Upper lobe of left lung (tissue), 6 donors: ENCODE data around the gene CRYBG1. TPM values are rescaled to one million over a fixed set of nuclear protein-coding genes. Genes with fewer than 3 reads are reported as not detected.

Source experiments
- ATAC-seq, 2 donors: fragments of 200-7000 bp; cut with Tn5 transposase; one replicate each; pipeline ENCODE4 v1.9.1; 2022; ENCODE audit warnings: mild to moderate bottlenecking in 2 of 2, moderate library complexity in 2 of 2; ENCODE audit not compliant: low FRiP score in 2 of 2
- DNase-seq, 2 donors: peaks; one replicate each; pipeline ENCODE4 v3.0.0-alpha.2; 2019 to 2020
- H3K27ac ChIP-seq, 4 donors: fragments of 200-600 bp; sonication (generic); one replicate each; pipeline ENCODE4 v1.5.1; 2016 to 2019
- H3K27me3 ChIP-seq, 4 donors: fragments of 200-600 bp; sonication (generic); one replicate each; pipeline ENCODE4 v1.5.1; 2017 to 2019
- H3K36me3 ChIP-seq, 4 donors: fragments of 200-600 bp; sonication (generic); one replicate each; pipeline ENCODE4 v1.5.1; 2016 to 2019
- H3K4me1 ChIP-seq, 4 donors: fragments of 200-600 bp; sonication (generic); one replicate each; pipeline ENCODE4 v1.5.1; 2018 to 2019
- H3K4me3 ChIP-seq, 4 donors: fragments of 200-600 bp; sonication (generic); one replicate each; pipeline ENCODE4 v1.5.1; 2017 to 2019; ENCODE audit warnings: mild to moderate bottlenecking in 2 of 4, moderate library complexity in 1 of 4
- H3K9me3 ChIP-seq, 4 donors: fragments of 200-600 bp; sonication (generic); one replicate each; pipeline ENCODE4 v1.5.1; 2018 to 2019
- EP300 ChIP-seq, 4 donors: sonication (generic); formaldehyde crosslinking; IDR thresholded peaks; one replicate each; pipeline ENCODE4 v1.5.1; 2017; ENCODE audit warnings: antibody characterized with exemption in 4 of 4, control low read depth in 2 of 4
- POLR2A ChIP-seq, 4 donors: fragments of 450-650 bp; IDR thresholded peaks; one replicate each; pipeline ENCODE4 v1.5.1; 2016 to 2017; ENCODE audit warnings: antibody characterized with exemption in 4 of 4, mild to moderate bottlenecking in 2 of 4
- POLR2AphosphoS5 ChIP-seq, 2 donors: sonication (generic); formaldehyde crosslinking; IDR thresholded peaks; one replicate each; pipeline ENCODE4 v1.5.1; 2017; ENCODE audit warnings: antibody characterized with exemption in 2 of 2
- WGBS, 2 donors: methylation state at CpG; one replicate each; pipeline ENCODE4 v1.1.5; 2017 to 2018; 5-methylcytosine and 5-hydroxymethylcytosine counted together
- total RNA-seq, 6 donors: library from RNA; depleted of rRNA in 4 of 6; stranded (reverse); fragments of >200 nt in 4 of 6; gene quantifications; one replicate each; pipeline versions ENCODE4 v1.1.0 to v1.2.1, GENCODE V29; 2016 to 2021
- TF ChIP-seq, protein P1 (sequence below), 6 experiments: fragments of 450-650 bp in 4 of 6; fragments of 200-600 bp in 2 of 6; sonication (generic) in 2 of 6; IDR thresholded peaks; one replicate each; pipeline ENCODE4 v1.5.1; 2016 to 2019; ENCODE audit warnings: antibody characterized with exemption in 6 of 6
- donor health status: DM: no; HTN: no; CAD: no; lungs with moderate emphysema.
- donor health status: DM: no; HTN: yes; CAD: no; lungs with severe emphysema.

The CRYBG1 gene
- total RNA-seq, 6 donors from 2014 or later: 17.8 to 35.1 (median 25.5) TPM

GRCh38 chr6:106614592-106615257 is 254.2 kb downstream of the CRYBG1 start:
- DNase-seq: no peak
- H3K9me3 ChIP-seq: no peaks in the 10 kb centered on the region
- 75 to 78% methylated on average over 3 of the region's 3 CpGs for WGBS, 2 donors
- no peak overlapping the region for H3K27ac ChIP-seq
- no peaks in the 10 kb centered on the region for H3K27me3 ChIP-seq
- H3K4me1 ChIP-seq: no peaks in the 10 kb centered on the region
- H3K4me3 ChIP-seq: no peak overlapping the region
- no peak for ATAC-seq
- peaks cover 0 to 5% (median 0%) of the 10 kb centered on the region in 4 donors for H3K36me3 ChIP-seq
- TF ChIP-seq POLR2AphosphoS5 (IDR thresholded peaks at IDR 0.05) (no peak), POLR2A (IDR thresholded peaks at IDR 0.05) (no peak), EP300 (IDR thresholded peaks at IDR 0.05) (no peak)
- TF ChIP-seq, protein P1, sequence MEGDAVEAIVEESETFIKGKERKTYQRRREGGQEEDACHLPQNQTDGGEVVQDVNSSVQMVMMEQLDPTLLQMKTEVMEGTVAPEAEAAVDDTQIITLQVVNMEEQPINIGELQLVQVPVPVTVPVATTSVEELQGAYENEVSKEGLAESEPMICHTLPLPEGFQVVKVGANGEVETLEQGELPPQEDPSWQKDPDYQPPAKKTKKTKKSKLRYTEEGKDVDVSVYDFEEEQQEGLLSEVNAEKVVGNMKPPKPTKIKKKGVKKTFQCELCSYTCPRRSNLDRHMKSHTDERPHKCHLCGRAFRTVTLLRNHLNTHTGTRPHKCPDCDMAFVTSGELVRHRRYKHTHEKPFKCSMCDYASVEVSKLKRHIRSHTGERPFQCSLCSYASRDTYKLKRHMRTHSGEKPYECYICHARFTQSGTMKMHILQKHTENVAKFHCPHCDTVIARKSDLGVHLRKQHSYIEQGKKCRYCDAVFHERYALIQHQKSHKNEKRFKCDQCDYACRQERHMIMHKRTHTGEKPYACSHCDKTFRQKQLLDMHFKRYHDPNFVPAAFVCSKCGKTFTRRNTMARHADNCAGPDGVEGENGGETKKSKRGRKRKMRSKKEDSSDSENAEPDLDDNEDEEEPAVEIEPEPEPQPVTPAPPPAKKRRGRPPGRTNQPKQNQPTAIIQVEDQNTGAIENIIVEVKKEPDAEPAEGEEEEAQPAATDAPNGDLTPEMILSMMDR (IDR thresholded peaks at IDR 0.05): no peak

DNA sequence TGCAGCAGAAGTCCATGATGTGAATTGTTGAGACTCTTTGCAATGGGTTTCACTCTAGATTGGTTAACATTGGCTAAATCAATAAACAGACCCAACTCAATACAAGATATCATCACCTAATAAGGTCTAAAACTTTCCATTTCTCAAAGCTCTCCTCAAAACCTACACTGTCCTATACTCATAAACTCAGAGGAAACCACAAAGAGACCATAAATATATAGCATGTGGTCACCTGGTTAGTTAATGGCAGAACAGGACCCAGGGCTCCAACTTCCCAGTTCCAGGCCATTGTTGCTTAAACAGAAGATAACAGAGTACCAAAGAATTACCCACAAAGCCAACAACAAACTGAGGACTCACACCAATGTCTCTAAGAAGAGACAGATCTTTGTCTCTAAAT is 256.8 kb downstream of the CRYBG1 start:
- TF ChIP-seq, protein P1 (IDR thresholded peaks at IDR 0.05): no peak
- TF ChIP-seq POLR2A (IDR thresholded peaks at IDR 0.05) (no peak), POLR2AphosphoS5 (IDR thresholded peaks at IDR 0.05) (no peak), EP300 (IDR thresholded peaks at IDR 0.05) (no peak)
- Histone ChIP-seq H3K36me3 (peaks cover 0 to 5% (median under 1%) of the 10 kb centered on the region in 4 donors), H3K4me3 (no peak overlapping the region), H3K27ac (no peak overlapping the region), H3K4me1 (no peaks in the 10 kb centered on the region), H3K9me3 (no peaks in the 10 kb centered on the region), H3K27me3 (no peaks in the 10 kb centered on the region)
- ATAC-seq: no peak
- no peak for DNase-seq

- Histone ChIP-seq H3K9me3 (no peaks in the 10 kb centered on the region), H3K4me3 (no peak overlapping the region), H3K27ac (no peak overlapping the region), H3K36me3 (peaks cover 0 to 5% (median 2%) of the 10 kb centered on the region in 4 donors), H3K4me1 (no peaks in the 10 kb centered on the region), H3K27me3 (no peaks in the 10 kb centered on the region)
- TF ChIP-seq EP300 (IDR thresholded peaks at IDR 0.05): no peak
- no peak for TF ChIP-seq POLR2AphosphoS5 (IDR thresholded peaks at IDR 0.05)
- no peak for TF ChIP-seq POLR2A (IDR thresholded peaks at IDR 0.05)
- TF ChIP-seq, protein P1 (IDR thresholded peaks at IDR 0.05): no peak
- no peak for ATAC-seq
- no peak for DNase-seq
- 77 to 90% methylated on average over 1 of the region's 1 CpG for WGBS, 2 donors
Observed at GRCh38 chr6:106617857-106618256, 257.3 kb downstream of the CRYBG1 start.

DNA sequence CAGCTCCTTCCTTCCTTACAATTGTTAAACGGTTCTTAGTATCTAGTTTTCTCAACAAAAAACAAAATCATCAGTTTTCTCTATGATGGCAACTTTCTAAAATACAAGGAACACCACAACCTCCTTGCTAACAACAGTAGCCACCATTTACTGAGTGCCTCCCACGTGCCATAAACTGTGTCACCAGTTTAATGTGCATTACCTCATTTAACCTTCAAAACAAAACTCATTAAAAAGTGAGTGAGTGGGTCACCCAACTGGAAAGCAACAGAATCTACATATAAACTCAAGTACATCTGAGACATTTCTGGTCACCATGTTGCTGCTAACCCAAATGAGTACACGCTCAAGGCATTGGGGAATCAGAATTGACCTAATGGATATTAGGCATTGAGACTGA is 257.8 kb downstream of the CRYBG1 start:
- peaks cover 0 to 5% (median 2%) of the 10 kb centered on the region in 4 donors for H3K36me3 ChIP-seq
- no peak for TF ChIP-seq POLR2A (IDR thresholded peaks at IDR 0.05)
- no peak for TF ChIP-seq POLR2AphosphoS5 (IDR thresholded peaks at IDR 0.05)
- TF ChIP-seq EP300 (IDR thresholded peaks at IDR 0.05): no peak
- TF ChIP-seq, protein P1 (IDR thresholded peaks at IDR 0.05): no peak
- H3K27me3 ChIP-seq: no peaks in the 10 kb centered on the region
- DNase-seq: no peak
- no peaks in the 10 kb centered on the region for H3K9me3 ChIP-seq
- no peaks in the 10 kb centered on the region for H3K4me1 ChIP-seq
- 75 to 76% methylated on average over 3 of the region's 3 CpGs for WGBS, 2 donors
- H3K4me3 ChIP-seq: no peak overlapping the region
- ATAC-seq: no peak
- no peak overlapping the region for H3K27ac ChIP-seq

- Histone ChIP-seq H3K9me3 (no peaks in the 10 kb centered on the region), H3K27me3 (no peaks in the 10 kb centered on the region), H3K36me3 (peaks cover 0 to 5% (median 2%) of the 10 kb centered on the region in 4 donors), H3K4me1 (no peaks in the 10 kb centered on the region), H3K27ac (no peak overlapping the region), H3K4me3 (no peak overlapping the region)
- WGBS, 2 donors: 67 to 73% methylated on average over 1 of the region's 1 CpG
- DNase-seq: no peak
- TF ChIP-seq, protein P1 (IDR thresholded peaks at IDR 0.05): no peak
- TF ChIP-seq EP300 (IDR thresholded peaks at IDR 0.05) (no peak), POLR2AphosphoS5 (IDR thresholded peaks at IDR 0.05) (no peak), POLR2A (IDR thresholded peaks at IDR 0.05) (no peak)
- no peak for ATAC-seq
Observed at GRCh38 chr6:106619223-106619622, 258.7 kb downstream of the CRYBG1 start.
